GM18907 (cell line): ENCODE data around the gene C1QTNF4.
A peak's percentile ranks its signal among the peaks of the same experiment; 100 is the strongest.
"Not testable (repeated sequence)": the region's sequence is repeated elsewhere in the genome, so short reads cannot be mapped to it uniquely, and the experiment has no call there.

Experiments
- ATAC-seq: cut with Tn5 transposase; IDR thresholded peaks from one replicate; pipeline ENCODE4 v1.9.1; 2021; ENCODE audit warnings: mild to moderate bottlenecking, moderate library complexity; ENCODE audit not compliant: unreplicated experiment

Gene C1QTNF4

GRCh38 chr11:47569646-47570045 lies 24.6 kb downstream of the C1QTNF4 start:
- ATAC-seq: no peak

- peak; percentile 6 for ATAC-seq
Observed at GRCh38 chr11:47566149-47566698, 28.0 kb downstream of the C1QTNF4 start.

- peak; percentile 90 for ATAC-seq
Observed at GRCh38 chr11:47565340-47566148, 28.7 kb downstream of the C1QTNF4 start, which contains the start of gene PTPMT1. Gene PTPMT1, plus strand, starts transcription at chr11:47565599. Its CDS starts 24 bp downstream, at chr11:47565623.

GRCh38 chr11:47564933-47565339 lies 29.3 kb downstream of the C1QTNF4 start:
- ATAC-seq: no peak

GRCh38 chr11:47564366-47564765 lies 29.8 kb downstream of the C1QTNF4 start:
- not testable (repeated sequence) for ATAC-seq

GRCh38 chr11:47562393-47562792 lies 31.8 kb downstream of the C1QTNF4 start:
- not testable (repeated sequence) for ATAC-seq

GRCh38 chr11:47560426-47560825 lies 33.8 kb downstream of the C1QTNF4 start:
- no peak for ATAC-seq

- no peak for ATAC-seq
Observed at GRCh38 chr11:47558695-47559094, 35.5 kb downstream of the C1QTNF4 start.

- ATAC-seq: not testable (repeated sequence)
Observed at GRCh38 chr11:47557004-47557403, 37.2 kb downstream of the C1QTNF4 start.

GRCh38 chr11:47553406-47553743 lies 40.8 kb downstream of the C1QTNF4 start:
- ATAC-seq: peak; percentile 42

GRCh38 chr11:47552566-47553405 lies 41.4 kb downstream of the C1QTNF4 start, which contains the start of gene CELF1:
Gene CELF1, minus strand, starts transcription at chr11:47553132. Its CDS starts 53,609 bp downstream, at chr11:47499523.
- ATAC-seq: peak; percentile 91

- peak; percentile 15 for ATAC-seq
Observed at GRCh38 chr11:47552056-47552565, 42.1 kb downstream of the C1QTNF4 start.

- ATAC-seq: no peak
Observed at GRCh38 chr11:47551086-47551485, 43.1 kb downstream of the C1QTNF4 start.

GRCh38 chr11:47550288-47551047 lies 43.7 kb downstream of the C1QTNF4 start:
- no peak for ATAC-seq

- not testable (repeated sequence) for ATAC-seq
Observed at GRCh38 chr11:47546274-47546673, 47.9 kb downstream of the C1QTNF4 start.

- no peak for ATAC-seq
Observed at GRCh38 chr11:47545298-47545697, 48.9 kb downstream of the C1QTNF4 start.

- no peak for ATAC-seq
Observed at GRCh38 chr11:47541070-47541469, 53.1 kb downstream of the C1QTNF4 start.

- no peak for ATAC-seq
Observed at GRCh38 chr11:47539681-47540039, 54.6 kb downstream of the C1QTNF4 start.
